Measurements from ENCODE around the gene DUSP7.
A peak's percentile ranks its signal among the peaks of the same experiment; 100 is the strongest.

Gene DUSP7

GRCh38 chr3:52068055-52068571 lies 11.7 kb upstream of the DUSP7 start:
- no peak for DNase-seq (ENCODE audit: low spot score)

DNA sequence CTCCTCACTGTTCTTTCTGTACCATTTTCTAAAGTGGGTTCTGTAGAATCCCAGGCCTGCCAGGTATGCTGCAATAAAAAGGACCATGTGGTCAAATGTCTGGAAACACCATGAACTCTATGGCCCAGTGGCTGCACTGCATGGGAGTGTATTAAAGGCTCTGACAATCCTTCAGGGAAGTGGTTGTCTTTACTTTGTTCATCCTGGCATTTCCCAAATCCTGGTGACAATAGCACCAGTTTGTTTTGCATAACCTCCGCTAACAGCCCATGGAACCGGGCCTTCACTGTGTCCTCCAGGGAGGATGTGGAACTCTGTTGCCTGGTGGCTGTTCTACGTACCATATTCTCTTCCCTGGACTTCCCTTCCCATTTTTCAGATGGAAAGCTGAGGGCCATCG lies 11.2 kb upstream of the DUSP7 start:
- DNase-seq (ENCODE audit: low spot score), result no peak

- DNase-seq (ENCODE audit: low spot score), result no peak
Observed at GRCh38 chr3:52067046-52067445, 10.7 kb upstream of the DUSP7 start.

DNA sequence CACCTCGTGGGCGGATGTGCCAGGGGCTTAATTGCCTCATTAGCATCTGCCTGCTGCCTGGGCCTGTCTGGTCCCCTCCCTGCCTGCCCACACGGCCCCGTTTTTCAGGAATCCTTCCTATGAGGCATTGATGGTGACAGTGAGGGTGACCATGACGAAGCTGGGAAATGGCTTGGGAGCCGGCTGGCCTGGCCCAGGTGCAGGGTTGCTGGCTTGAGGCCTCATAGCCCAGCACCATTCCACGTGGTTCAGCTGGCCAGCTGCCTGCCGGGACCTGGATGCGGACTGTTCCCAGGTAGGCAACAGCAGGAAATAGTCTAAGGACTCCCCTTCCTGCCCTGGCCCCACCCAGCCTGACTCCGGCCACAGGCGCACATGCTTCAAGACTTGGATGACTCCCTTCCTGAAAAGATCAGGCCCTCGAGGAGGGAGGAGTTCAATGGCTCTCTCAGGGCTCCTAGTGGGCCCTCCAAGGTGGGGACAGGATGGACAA lies 8.9 kb upstream of the DUSP7 start:
- no peak for DNase-seq (ENCODE audit: low spot score)

DNA sequence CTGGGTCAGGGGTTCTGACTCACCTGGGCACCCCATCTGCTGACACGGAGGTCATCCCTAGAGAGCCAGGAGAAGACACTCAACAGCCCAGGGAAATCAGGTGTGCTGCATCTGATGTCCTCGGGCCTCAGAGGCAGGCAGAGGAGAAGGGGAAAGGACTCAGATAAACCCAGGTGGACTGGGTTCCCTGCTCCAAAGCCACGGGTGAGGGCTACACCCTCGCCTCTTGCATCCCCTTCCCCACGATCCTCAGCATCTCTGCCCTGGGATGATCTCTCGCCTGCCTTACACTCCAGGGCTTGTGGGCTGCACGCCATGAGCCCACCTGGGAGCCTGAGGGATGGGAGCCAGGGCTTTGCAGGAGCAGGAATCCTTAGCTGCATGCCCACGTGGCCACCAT lies 8.2 kb upstream of the DUSP7 start:
- DNase-seq (ENCODE audit: low spot score), result no peak

GRCh38 chr3:52063026-52063723 lies 6.8 kb upstream of the DUSP7 start:
- DNase-seq (ENCODE audit: low spot score), result no peak

GRCh38 chr3:52062505-52062904 lies 6.1 kb upstream of the DUSP7 start:
- peak; percentile 81 for DNase-seq (ENCODE audit: low spot score)

GRCh38 chr3:52061121-52061910 lies 4.9 kb upstream of the DUSP7 start:
- DNase-seq (ENCODE audit: low spot score), result no peak

- DNase-seq (ENCODE audit: low spot score), result no peak
Observed at GRCh38 chr3:52059781-52060180, 3.4 kb upstream of the DUSP7 start.

- peak; percentile 34 for DNase-seq (ENCODE audit: low spot score)
Observed at GRCh38 chr3:52057812-52058495, 1.6 kb upstream of the DUSP7 start.

DNA sequence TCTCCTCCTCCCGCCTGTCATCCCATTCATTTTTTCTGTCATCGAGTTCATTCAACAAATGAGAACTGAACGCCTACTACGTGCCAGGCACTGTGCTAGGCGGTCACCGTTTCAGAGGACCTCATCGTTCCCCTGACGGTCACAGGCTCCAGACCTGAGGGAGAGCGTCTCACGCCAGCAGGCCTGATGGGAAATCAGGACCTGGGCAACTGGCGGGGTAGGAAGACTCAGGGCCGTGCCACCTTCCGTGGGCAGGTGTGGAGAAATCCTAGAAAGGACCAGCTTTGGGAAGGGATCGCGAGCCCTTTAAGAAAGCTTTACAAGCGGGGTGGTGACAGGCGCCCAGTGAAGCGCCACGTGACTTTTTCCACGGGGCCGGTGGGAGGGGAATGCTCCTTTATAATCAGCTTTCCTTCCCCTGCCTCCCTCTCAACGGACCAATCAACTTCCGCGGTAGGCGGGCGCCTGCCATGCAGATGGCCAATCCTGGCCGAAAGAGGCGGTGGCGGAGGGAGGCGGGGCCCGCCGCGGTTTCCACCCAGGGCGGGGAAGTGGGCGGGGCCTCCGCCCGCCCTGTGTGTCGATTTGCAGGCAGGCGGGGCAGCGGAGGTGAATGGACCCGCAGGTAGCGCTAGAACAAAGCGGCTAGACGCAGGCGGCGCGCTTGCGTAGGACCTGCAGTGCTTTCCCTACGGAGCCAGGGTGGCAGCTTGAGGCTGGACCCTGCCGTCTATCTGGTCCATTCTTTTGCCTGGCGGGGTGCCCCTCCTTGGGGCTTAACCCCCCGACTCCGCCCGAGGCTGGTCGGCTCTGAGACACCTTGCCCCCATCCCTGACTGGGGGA lies 819 bp upstream of the DUSP7 start:
- DNase-seq (ENCODE audit: low spot score), result peak; percentile 99

DNA sequence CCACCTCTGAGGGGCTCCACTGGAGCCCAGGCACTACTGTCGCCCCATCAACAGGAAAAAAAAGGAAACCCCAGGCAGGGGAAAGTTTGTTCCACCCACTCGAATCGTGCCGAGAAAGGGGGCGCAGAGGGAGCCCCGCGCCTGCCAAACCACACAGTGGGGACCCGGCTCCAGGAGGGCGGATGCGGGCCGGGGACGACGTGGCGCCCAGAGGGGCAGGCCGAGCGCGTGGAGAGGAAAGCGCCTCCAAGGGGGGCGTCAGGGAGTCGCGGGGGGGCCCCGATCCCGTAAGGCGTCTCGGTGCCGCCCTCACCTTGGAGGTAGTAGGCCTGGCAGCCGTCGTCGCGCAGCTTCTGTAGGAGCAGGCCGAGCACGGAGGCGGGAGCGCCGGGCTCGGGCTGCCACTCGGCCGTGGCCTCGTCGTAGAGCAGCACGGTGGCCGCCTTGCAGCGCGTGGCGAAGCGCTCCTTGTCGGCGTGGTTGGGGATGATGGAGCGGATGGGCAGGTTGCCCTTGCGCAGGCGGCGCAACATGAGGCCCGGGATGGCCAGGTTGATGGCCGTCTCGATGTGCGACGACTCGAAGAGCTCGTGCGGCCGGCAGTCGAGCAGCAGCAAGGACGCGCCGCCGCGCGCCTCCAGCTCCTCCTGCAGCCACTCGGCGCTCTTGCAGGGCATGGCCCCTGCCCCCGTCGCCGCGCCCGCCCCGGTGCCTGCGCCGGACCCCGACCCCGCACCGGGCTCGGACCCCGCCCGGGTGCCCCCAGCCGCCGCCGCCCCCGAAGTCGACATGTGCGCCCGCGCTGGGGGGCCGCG lies 627 bp downstream of the DUSP7 start:
- peak; percentile 67 for DNase-seq (ENCODE audit: low spot score)

DNA sequence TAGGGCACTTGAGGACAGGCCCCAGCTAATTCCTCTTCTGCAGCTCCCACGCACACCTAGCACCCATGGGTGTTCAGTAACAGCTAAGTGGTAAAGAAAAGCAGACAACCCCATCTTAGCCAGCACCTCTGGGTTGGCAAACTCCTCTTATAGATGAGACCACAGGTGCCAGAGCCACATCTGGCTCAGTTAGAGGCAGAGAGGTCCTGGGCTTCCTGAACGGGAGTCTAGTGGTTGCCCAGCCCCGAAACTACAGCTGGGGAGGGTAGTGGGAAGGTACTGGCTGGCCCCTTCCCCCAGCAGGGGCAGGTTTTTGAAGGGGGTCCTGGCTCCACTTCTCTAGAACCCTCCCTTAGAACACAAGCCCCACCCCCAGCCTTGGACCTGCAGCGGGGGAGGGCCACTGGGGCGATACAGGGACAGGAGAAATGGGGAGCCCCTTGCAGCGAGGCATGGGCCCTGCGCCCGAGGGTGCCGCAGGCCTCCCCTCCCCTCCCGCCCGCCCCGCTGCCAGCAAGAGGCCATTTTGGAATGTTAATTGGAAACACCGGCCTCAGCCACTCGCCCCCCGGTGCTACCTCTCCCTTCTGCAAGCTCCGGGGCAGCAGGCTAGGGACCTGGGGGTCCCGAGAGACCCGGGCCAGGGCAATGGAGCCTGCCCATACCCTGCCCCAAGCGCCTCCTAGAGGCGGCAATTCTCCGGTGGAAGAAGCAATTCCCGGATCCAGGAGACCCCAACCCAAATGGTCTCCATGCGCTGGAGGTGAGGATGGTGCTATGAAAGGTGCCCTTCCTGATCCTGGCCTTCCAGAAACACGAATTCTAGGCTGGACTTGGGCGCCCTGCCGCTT lies 1.5 kb downstream of the DUSP7 start:
- peak; percentile 37 for DNase-seq (ENCODE audit: low spot score)

- peak; percentile 68 for DNase-seq (ENCODE audit: low spot score)
Observed at GRCh38 chr3:52053307-52054304, 2.8 kb downstream of the DUSP7 start.

DNA sequence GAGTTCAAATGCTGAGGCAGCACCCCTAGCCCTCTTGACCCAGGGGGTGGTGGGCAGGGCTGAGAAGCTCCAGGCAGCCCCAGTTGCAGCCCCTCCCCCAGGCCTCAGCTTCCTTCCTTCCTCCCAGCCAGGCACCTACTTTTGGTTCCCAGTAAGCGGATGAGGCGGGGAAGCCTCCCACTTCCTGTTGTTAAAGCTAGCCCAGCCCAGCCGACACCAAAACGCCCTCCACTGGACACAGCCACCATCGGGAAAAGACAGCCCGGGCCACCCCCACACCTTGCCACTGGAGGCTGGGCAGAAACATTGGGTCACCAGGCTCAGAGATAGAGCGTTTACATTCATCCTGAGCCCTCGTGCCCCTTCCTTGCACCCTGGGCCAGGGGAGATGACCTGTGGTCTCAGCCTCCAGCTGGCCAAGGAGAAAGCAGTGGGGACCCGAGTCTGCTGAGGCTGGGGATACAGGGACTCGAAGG lies 3.5 kb downstream of the DUSP7 start:
- DNase-seq (ENCODE audit: low spot score), result peak; percentile 86

GRCh38 chr3:52051444-52051843 lies 4.9 kb downstream of the DUSP7 start:
- no peak for DNase-seq (ENCODE audit: low spot score)

DNA sequence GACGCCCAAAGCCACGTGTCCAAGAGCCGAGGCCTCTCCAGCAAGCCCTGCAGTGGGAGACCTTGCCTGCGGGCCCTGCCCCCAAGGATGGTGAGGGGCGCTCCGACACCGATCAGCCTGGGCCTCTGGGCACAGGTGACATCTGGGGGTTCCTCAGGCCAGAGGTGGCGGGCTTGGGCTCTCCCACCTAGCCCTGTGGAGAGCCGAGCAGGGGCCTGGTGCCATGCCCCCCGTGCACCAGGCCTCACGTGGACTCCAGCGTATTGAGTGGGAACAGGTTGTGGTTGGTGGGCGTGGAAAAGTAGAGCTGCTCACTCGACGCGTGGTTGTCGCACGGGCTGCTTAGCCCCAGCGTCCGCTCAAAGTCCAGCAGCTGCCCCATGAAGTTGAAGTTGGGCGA lies 5.8 kb downstream of the DUSP7 start:
- no peak for DNase-seq (ENCODE audit: low spot score)

- no peak for DNase-seq (ENCODE audit: low spot score)
Observed at GRCh38 chr3:52049503-52049902, 6.9 kb downstream of the DUSP7 start.
